CD4-positive, alpha-beta T cell treated with Interferon gamma for 1 hour (primary cell): ENCODE results near the gene ADIPOR2.

Source experiments
- DNase-seq: peaks from one replicate; pipeline ENCODE4 v3.0.0-alpha.2; 2020

The ADIPOR2 gene

DNA sequence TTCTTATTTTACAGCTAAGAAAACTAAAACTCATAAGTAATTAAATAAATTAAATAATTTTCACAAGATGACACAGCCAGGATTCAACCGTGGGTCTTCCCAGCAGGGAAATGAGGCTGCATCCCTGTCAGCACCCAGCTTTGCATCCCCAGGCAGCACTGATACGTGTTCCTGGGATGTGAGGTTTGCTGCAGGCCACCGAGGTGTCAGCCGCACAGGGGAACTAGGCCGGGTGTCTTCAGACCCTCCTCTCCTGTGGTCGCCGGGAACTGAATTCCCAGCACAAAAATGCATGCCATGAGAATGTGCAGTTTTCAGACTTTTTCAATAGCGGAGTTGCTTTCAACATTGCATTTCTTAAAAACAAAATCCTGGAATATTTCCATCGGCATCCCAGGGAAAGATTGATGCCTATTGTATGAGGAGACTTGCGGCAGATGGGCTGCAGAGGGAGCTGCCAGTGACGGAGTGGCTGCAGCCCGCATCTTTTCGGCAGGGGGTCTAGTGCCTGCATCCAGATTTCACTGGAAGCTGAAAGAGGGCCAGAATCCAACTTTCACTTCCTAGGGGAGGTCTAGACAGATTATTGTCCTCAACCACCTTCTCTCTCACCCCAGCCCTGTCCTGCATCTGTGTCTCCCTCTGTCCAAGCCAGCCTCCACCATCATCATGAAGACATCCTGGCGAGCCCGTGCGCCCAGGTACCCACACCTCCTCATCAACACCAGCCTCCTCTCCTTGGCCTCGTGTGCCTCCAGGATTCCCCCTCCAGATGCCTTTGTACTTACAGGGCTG lies 142.1 kb downstream of the ADIPOR2 start:
- no peak for DNase-seq

DNA sequence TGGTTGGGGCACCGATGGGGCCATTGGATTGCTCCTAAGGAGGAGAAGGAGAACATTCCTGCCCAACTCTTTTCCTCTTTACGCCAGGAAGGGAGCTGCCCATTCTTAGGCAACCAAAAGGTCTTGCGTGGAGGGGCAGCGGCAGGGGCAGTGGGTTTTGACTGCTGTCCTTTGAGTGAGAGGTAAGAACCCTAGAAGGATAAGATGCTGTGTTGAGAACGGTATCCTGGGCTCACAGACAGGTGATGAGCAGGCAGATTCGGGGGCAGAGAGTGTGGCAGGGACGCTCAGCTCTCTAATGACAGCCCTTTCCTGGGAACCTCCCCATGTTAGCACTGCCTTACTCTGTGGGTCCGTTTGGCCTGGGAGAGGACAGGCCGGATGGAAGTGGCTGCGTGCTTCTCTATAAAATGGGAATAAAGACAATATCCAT lies 142.7 kb downstream of the ADIPOR2 start:
- DNase-seq = no peak

DNA sequence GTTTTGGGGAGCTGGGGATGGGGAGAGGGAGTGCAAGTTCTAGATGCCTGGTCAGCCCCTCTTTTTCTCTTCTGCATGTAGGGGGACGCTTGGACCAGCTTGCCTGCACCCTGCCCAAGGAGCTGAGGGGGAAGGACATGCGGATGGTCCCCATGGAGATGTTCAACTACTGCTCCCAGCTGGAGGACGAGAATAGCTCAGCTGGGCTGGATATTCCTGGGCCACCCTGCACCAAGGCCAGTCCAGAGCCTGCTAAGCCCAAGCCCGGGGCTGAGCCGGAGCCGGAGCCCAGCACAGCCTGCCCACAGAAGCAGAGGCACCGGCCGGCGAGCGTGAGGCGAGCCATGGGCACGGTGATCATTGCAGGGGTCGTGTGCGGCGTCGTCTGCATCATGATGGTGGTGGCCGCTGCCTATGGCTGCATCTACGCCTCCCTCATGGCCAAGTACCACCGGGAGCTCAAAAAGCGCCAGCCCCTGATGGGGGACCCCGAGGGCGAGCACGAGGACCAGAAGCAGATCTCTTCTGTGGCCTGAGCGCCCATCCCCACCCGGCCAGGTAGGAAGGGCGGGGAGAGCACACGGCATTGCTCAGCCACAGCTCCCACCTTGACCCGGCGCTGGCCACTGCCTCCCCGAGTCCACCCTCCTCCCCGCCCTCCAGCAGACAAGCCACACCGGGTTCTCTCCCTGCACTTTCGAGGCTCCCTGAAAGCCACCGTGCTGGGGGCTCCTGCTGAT lies 143.5 kb downstream of the ADIPOR2 start:
- DNase-seq = no peak

DNA sequence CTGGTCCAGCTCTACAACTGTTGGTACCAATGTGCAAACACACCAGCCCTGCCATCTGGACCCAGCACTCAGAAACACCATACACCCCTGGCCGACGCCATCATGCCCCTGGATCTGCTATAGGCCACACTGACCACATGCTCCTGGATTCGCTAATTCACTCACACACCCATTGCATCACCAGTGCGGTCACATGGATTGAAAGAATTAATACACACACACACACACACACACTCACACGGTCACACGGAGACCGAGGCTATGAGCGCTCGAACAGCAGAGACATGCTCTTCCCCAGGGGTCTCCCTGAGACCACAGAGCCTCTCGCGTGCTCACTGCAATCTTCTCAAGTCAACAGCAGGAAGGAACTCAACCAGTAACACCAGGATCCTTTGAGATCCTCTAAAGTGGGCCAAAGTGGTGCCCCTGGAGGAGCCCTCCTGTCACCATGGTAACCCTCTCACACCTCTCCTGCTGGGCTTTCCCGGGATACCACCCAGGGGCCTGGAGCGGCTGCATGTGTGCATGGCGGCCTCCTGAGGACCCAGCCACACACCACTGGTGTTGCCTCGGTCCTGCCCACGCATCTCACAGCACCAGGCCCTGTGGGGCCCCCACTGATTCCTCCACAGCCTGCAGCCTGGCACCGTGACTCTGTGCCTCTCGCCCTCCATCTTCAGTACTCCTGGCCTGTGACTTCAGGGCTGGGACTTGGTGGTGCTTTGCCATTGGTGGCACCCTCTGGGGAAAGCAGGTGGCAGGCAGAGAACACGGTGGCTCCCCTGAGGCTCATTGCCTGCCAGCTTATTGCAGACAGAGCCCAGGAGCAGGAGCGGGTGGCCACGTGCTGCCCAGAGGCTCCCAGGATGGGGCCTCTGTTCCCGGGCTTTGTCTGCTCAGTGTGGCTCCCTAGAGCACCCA lies 144.6 kb downstream of the ADIPOR2 start:
- no peak for DNase-seq

DNA sequence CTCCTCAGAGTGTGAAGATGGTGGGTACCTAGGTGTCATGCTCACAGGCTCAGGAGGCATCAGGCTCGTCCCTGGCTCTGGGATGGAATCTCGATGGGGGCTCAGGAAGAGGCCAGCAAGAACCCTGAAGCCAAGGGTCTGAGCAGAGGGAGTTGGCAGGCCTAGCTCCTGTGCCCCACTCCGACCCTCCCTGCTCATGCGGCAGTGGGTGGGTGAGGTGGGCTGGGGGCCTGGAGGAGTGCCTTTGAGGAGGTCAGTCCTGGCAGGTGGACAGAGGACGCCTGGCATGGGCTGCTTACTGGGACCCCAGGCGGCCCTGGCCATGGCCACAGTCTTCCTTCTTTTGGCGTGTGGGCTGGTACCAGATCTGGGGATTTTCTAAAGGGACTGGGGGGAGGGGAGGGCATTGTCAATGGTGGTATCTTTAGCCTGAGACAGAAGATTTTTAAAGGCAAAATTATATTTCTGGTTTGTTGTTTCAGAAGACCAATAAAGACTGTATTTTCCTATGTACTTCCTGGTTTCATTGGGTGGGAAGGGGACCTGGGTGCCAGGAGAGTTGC lies 145.5 kb downstream of the ADIPOR2 start:
- DNase-seq = no peak

DNA sequence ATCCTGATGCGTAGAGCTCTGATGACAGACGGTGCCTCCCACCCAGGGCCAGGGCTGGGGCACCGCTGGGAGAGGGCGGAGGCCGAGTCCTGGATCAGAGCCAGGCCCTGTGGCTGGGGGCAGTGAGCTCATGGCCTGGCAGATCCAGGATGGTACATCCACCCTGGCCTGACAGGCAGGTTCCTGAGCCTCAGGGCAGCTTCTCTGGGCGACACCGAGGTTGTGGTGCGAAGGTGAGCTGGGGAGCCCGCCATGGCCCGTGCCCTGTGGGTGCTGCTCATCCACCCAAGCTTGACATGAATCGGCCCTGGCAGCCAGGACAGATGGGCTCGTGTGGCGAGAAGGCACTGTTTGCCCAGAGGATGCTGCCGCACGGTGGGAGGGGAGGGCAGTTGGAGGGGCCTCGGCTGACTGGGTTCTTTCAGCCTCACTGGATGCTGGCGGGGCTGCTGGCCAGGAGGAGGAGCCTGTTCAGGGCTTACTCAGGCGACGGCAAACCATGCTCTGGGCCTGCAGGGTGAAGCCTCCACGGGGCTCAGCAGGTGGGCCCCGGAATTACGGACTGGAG lies 146.1 kb downstream of the ADIPOR2 start:
- DNase-seq = no peak

DNA sequence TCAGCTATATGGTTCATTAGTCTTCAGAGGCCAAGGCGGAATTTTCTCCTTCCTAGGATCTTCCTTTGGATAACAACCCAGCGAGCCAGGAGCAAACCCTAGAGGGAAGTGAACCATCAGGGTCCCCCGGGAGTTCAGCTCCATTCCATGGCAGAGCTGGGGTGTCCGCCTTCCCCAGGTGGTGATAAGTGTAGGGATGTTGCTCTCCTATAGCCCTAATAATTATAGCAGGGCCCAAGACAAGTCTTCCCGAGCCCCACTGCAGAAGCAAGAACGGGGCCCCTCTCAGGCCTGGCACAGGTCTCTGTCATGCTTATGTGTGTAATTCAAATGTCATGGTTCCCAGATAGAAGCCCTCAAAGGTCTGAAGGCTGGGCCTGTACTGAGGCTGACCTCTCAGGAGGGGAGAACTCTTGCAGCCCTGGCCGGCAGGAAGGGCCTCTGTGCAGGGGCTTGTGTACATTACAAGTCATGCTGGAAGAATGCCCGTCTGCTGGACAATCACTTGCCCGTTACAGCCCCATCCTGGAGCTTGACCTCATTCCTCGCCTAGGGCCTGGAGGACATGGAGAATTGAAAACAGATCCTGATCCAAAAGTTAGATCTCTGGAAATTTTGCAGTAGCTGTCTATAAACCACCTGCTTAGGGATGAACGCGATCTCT lies 146.8 kb downstream of the ADIPOR2 start:
- no peak for DNase-seq
